Neutrophil (primary cell): Measurements from ENCODE around the gene GLYATL2.

ENCODE experiments used
- H3K27ac ChIP-seq: fragments of 200-600 bp; sonication (generic); 2 replicates; pipeline ENCODE4 v1.5.1; 2016; ENCODE audit warnings: mild to moderate bottlenecking, moderate library complexity
- H3K27me3 ChIP-seq: fragments of 200-600 bp; sonication (generic); 2 replicates; pipeline ENCODE4 v1.6.0; 2016; ENCODE audit warnings: mild to moderate bottlenecking
- H3K36me3 ChIP-seq: fragments of 200-600 bp; sonication (generic); 2 replicates; pipeline ENCODE4 v1.5.1; 2017
- H3K4me1 ChIP-seq, 2 experiments: fragments of 200-600 bp in 1 of 2; sonication (generic) in 1 of 2; 1 replicate in 1 of 2; 2 replicates in 1 of 2; pipeline versions ENCODE4 v1.5.1 to v1.6.1; 2013 to 2016; ENCODE audit warnings: low read depth in 1 of 2, low read length in 1 of 2, mild to moderate bottlenecking in 1 of 2, moderate library complexity in 1 of 2; ENCODE audit not compliant: control insufficient read depth in 1 of 2, insufficient read depth in 1 of 2
- H3K4me3 ChIP-seq, 2 experiments: fragments of 200-600 bp in 1 of 2; sonication (generic) in 1 of 2; 1 replicate in 1 of 2; 2 replicates in 1 of 2; pipeline ENCODE4 v1.5.1; 2013 to 2016; ENCODE audit warnings: low read depth in 1 of 2, low read length in 1 of 2, mild to moderate bottlenecking in 1 of 2, moderate library complexity in 1 of 2
- H3K9me3 ChIP-seq: fragments of 200-600 bp; sonication (generic); 2 replicates; pipeline ENCODE4 v1.5.1; 2016
- CTCF ChIP-seq: fragments of 200-600 bp; sonication (generic); IDR thresholded peaks from 2 replicates; pipeline ENCODE4 v1.5.1; 2016; ENCODE audit warnings: antibody characterized with exemption

GLYATL2 gene

DNA sequence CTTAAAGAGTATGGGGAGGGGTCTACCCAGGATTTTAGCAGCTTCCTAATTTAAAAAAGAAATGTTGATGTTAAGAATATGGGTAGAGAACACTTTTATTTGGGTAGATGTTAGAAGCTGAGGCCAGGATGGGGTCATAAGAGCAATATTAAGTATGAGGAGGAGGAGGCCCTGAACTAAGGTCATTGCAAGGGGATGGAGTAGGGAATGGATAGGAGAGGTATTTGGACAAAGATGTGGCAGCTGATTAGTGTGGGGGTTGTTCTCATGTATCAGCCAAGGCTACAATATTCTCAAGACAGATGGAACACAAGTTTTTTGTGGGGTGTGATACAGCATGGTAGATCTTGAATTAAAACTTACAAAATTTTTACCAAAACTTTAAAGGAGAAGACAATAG, 35.7 kb upstream of the GLYATL2 start:
- H3K4me3 ChIP-seq = no peak overlapping the region
- no peaks in the 10 kb centered on the region for H3K36me3 ChIP-seq
- no peak overlapping the region for H3K27ac ChIP-seq
- no peaks in the 10 kb centered on the region for H3K9me3 ChIP-seq
- H3K27me3 ChIP-seq = no peaks in the 10 kb centered on the region
- TF ChIP-seq CTCF = no peak
- no peaks in the 10 kb centered on the region for H3K4me1 ChIP-seq

- Histone ChIP-seq H3K9me3 (no peaks in the 10 kb centered on the region), H3K36me3 (no peaks in the 10 kb centered on the region), H3K4me3 (no peak overlapping the region), H3K27ac (no peak overlapping the region), H3K4me1 (no peaks in the 10 kb centered on the region), H3K27me3 (no peaks in the 10 kb centered on the region)
- no peak for TF ChIP-seq CTCF
Observed at GRCh38 chr11:58867556-58867955, 23.1 kb upstream of the GLYATL2 start.

DNA sequence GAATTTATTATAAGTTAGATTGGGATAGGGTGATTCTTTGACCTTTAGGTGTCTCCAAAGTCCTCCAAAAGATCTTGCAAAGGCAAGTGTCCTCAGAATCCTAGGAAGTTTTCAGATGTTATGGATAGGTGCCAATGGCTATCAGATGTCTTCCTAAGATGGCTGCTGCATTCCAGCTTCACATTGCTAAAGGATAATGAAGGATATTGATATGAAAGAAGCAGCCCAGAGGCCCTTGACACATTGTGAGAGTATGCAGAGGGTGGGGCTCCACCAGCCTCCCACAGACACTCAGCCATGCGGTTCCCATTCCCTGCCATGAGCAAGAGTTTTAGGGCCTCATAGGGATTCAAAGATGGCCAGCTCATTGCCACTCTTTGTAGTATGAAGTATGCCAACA, 22.3 kb upstream of the GLYATL2 start:
- H3K27ac ChIP-seq = no peak overlapping the region
- no peaks in the 10 kb centered on the region for H3K4me1 ChIP-seq
- no peaks in the 10 kb centered on the region for H3K9me3 ChIP-seq
- no peak for TF ChIP-seq CTCF
- H3K27me3 ChIP-seq = no peaks in the 10 kb centered on the region
- no peaks in the 10 kb centered on the region for H3K36me3 ChIP-seq
- no peak overlapping the region for H3K4me3 ChIP-seq

DNA sequence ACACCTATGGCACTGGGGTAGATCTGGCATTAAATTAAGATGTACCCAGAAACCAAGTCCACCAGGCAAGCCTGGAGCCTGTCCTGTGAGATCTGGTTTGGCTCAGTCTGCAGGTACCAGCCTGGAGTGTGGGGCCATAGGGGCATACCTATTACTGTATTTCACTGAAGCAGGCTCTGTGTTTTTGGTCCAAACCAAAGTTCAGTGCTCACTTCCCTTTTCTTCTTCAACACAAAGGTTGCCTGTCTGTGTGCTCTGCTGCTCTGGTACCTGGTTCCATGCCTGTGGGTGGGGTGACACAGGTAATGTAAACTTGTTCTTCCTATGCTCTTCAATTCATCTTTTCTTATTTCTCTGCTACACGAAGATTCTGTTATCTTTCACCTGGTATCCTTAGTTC, 19.8 kb upstream of the GLYATL2 start:
- Histone ChIP-seq H3K4me3 (no peak overlapping the region), H3K36me3 (no peaks in the 10 kb centered on the region), H3K27me3 (no peaks in the 10 kb centered on the region), H3K4me1 (no peaks in the 10 kb centered on the region), H3K9me3 (no peaks in the 10 kb centered on the region), H3K27ac (no peak overlapping the region)
- no peak for TF ChIP-seq CTCF

DNA sequence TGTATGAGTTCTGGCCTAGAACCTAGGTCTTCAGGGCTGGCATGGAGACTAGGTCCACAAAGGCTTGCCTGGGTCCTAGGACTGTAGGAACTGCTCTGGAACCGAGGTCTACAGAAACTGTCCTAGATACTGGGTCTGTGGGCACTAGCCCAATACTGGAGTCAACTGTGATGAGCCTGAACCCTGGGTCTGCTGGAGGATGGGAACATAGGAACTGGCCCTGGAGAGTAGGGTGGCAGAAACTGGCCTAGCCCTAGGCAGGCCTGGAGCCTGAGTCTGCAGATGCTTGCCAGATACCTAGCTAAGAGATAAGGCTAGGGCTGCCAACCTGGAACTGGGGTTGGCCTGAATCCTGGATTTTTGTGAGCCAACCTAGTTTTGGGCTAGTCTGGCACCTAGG, 19.2 kb upstream of the GLYATL2 start:
- H3K4me3 ChIP-seq = no peak overlapping the region
- H3K27ac ChIP-seq = no peak overlapping the region
- no peaks in the 10 kb centered on the region for H3K4me1 ChIP-seq
- H3K9me3 ChIP-seq = no peaks in the 10 kb centered on the region
- H3K36me3 ChIP-seq = no peaks in the 10 kb centered on the region
- TF ChIP-seq CTCF = no peak
- H3K27me3 ChIP-seq = no peaks in the 10 kb centered on the region

- H3K4me1 ChIP-seq = no peaks in the 10 kb centered on the region
- H3K27me3 ChIP-seq = no peaks in the 10 kb centered on the region
- H3K9me3 ChIP-seq = no peaks in the 10 kb centered on the region
- no peak overlapping the region for H3K4me3 ChIP-seq
- H3K27ac ChIP-seq = no peak overlapping the region
- TF ChIP-seq CTCF = no peak
- no peaks in the 10 kb centered on the region for H3K36me3 ChIP-seq
Observed at GRCh38 chr11:58861533-58861932, 17.0 kb upstream of the GLYATL2 start.
